HT-29 (cell line): ENCODE measurements around the gene FAHD1. TPM values are rescaled to one million over a fixed set of nuclear protein-coding genes. Genes with fewer than 3 reads are reported as not detected.
"Not testable (repeated sequence)": the region's sequence is repeated elsewhere in the genome, so short reads cannot be mapped to it uniquely, and the experiment has no call there.

Experiments
- DNase-seq: peaks from one replicate; pipeline ENCODE4 v3.0.0-alpha.2; 2015; ENCODE audit warnings: low spot score
- total RNA-seq: library from RNA; depleted of rRNA; stranded (reverse); fragments of >200 nt; shearing (Covaris generic); gene quantifications from 2 replicates; pipeline ENCODE4 v1.2.3, GENCODE V29; 2014

The FAHD1 gene
- total RNA-seq, 1 experiment from 2014 or later: 85.5 TPM

- no peak for DNase-seq
Observed at GRCh38 chr16:1788708-1789100, 38.3 kb upstream of the FAHD1 start.

DNA sequence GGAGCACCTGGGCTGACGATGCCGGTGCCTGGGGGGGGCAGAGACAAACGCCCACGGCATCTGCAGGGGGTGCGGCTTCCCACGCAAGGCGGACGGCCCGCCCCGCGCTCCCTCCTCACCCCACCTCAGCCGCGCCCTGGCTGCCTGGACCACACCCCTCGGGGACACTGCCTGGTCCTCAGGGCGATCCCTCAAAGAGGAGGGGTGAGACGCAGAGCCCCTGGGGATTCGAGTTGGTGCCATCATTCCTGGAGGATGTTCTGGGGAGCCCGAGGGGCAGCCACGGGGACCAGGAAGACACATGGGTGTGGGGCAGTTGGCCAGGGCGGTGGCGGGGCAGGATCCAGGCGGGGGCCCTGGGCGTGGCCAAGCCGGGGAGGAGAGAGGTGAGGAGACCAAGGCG lies 37.4 kb upstream of the FAHD1 start:
- no peak for DNase-seq

DNA sequence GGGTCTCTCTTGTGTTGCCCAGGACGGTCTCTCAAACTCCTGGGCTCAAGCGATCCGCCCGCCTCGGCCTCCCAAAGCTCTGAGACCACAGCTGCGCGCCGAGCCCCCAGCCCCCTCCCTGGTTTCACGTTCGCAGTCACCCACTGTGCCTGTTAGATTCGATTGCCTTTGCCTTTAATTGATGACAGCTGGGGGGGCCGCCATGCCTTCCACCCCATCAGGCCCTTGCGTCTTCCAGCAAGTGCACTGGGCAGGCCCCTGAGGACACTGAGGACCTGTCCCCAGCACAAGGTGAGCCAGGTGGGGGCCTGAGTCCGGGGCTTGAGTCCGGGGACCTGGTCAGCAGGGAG lies 36.8 kb upstream of the FAHD1 start:
- DNase-seq: no peak

DNA sequence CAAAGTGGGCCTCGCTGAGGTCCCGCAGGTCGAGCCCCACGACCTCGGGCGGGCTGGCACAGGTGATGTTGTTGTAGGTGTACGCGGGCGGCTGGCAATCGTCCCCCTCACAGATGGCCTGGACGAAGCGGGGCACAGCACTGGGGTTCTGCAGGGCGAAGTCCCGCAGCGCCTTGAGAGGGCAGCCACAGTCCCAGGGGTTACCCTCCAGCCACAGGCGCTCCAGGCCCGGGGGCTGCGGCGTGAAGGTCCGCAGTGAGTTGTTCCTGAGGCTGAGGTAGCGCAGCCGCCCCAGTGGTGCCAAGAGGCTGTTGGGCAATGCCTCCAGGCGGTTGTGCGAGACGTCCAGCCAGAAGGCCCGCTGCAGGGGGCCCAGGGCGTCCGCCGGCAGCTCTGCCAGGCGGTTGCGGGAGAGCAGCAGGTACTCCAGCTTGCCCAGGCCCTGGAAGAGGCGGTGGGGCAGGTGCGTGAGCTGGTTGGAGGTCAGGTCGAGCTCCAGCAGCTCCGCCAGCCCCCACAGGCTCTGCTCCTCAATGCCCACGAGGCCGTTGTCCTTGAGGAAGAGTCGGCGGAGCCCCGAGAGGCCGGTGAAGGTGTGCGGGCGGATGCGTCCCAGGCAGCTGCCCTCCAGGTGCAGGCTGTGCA lies 36.3 kb upstream of the FAHD1 start:
- no peak for DNase-seq

DNA sequence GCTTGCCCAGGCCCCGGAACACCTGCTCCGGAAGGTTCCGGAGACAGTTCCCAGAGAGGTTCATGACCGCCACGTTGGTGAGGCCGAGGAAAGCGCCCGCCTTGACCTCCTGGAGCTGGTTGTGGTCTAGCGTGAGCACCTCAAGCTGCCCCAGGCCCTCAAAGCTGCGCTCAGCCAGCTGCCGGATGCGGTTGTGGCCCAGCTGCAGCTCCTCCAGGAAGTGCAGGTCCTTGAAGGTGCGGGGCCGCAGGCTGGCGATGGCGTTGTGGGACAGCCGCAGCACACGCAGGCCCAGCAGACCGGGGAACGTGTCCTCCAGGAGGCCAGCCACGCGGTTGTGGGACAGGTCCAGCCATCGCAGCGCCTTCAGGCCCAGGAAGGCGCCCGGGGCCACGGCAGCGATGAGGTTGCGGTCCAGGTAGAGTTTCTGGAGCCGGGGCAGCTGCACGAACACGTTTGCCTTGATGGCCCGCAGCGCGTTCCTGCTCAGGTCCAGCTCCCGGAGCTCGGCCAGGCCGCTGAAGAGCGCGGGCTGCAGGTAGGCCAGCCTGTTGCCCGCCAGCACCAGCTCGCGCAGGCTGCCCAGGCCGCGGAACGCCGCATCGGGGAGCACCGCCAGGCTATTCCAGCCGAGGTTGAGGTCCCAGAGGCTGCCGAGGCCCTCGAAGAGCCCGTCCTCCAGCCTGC lies 35.6 kb upstream of the FAHD1 start:
- DNase-seq: no peak

DNA sequence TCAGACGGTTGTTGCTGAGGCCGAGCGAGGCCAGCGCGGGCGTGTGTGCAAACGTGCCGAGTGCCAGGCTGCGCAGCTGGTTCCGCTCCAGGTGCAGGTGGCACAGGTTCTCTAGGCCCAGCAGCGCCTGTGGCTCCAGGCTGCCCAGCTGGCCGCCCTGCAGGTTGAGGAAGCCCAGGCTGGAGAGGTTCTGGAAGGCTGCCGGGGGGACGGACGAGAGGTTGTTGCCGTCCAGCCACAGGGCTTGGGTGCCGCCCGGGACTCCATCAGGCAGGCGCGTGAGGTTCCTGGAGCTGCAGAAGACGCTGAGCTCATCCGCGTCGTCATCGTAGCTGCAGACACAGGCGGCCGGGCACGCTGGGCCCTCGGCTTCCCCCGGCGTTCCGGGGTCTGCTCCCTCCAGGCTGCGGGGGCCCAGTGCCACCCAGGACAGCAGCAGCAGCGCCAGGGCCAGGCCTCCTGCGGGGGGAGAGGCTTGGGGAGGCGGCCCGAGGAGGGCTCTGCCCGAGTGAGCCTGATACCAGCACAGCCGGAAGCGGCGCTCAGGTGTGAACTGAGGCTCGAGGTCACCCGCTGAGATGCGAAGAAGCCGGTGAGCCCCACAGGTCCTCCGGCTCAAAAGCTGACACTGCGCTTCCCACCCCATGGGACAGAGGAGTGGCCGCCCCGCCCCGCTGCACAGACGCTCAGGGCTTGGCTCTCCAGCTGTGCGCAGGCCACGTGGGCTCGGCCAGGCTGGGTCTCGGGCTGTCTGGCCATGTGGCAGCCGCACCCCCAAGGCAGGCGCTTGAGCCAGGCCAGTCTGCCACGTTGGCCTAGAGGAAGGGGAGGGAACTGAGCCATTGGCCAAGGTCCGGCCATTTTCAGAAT lies 34.8 kb upstream of the FAHD1 start:
- no peak for DNase-seq

GRCh38 chr16:1792836-1793577 lies 34.0 kb upstream of the FAHD1 start:
- no peak for DNase-seq

DNA sequence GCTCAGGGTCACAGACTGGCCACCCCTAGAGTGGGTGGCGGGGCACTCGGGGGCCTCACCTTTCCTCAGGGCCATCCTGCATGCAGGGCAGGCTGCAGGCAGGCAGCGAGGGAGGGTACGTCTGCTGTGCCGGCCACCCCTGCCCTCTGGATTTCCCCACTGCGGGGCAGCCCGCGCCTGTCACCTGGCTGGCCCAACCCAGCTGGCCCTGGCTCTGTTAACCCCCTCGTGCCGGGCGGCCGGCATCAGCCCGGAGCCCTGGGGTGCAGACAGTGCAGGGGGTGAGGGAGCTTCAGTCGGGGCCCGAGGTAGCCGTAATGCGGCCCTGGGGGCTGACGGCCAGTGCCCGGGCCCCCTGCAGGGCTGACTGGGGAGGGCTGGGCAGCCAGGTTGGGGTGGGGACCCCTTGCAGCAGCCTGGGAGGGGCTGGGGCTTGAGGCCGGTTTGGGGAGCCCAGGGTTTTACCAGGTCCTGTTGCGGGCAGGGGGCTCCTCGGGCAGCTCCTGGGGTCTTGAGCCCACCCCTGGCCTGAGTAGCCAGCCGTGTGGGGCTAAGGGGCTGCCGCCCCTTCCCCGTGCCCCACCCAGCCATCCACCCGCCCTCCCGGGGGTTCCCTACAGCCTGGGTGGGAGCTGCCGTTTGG lies 33.3 kb upstream of the FAHD1 start, which contains the start of gene IGFALS:
Gene IGFALS (minus strand): TSS at position 128 of the 643 bp plus-strand sequence. CDS start 53 bp downstream, at position 75.
- no peak for DNase-seq

- no peak for DNase-seq
Observed at GRCh38 chr16:1794221-1794871, 32.7 kb upstream of the FAHD1 start.

- no peak for DNase-seq
Observed at GRCh38 chr16:1794908-1795666, 31.9 kb upstream of the FAHD1 start.

- not testable (repeated sequence) for DNase-seq
Observed at GRCh38 chr16:1799263-1799662, 27.7 kb upstream of the FAHD1 start.

DNA sequence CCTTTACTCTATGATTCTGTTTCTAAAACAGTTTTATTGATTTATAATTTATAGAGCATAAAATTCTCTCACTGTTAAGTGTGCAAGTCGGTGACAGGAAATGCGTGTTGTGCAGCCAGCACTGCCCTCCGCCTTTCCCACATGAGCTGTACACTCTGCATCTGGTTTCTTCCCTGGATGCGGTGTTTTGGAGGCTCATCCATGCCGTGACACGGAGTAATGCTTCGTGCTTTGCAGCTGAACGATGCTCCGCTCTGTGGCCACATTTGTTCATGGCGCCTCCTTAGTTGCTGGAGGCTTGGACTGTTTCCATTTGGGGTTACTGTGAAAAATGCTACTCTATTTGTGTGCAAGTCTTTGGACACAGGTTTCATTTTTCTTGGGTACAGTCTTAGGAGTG lies 26.3 kb upstream of the FAHD1 start:
- DNase-seq: no peak

GRCh38 chr16:1807626-1808025 lies 19.4 kb upstream of the FAHD1 start:
- DNase-seq: no peak

DNA sequence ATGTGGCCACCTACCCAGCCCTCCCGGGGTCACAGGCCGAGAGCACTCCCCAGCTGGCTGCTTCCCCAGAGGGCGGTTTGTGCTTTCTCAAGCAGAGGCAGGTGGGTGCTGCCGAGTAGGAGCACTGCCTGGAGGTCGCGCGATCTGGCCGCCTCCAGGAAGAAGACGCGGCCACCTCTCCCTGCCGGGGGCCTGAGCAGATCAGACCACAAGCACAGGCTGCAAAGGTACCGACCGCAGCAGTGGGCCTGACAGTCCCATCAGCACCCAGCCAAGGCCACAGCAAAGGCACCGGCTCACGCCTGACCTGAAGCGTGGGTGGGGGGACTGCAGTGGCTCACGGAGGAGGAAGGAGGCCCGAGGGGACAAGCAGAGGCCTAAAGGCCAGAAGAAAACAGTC lies 18.3 kb upstream of the FAHD1 start:
- DNase-seq: no peak

GRCh38 chr16:1809281-1809801 lies 17.7 kb upstream of the FAHD1 start:
- peak; percentile 4 for DNase-seq

- no peak for DNase-seq
Observed at GRCh38 chr16:1810106-1810505, 16.9 kb upstream of the FAHD1 start.

DNA sequence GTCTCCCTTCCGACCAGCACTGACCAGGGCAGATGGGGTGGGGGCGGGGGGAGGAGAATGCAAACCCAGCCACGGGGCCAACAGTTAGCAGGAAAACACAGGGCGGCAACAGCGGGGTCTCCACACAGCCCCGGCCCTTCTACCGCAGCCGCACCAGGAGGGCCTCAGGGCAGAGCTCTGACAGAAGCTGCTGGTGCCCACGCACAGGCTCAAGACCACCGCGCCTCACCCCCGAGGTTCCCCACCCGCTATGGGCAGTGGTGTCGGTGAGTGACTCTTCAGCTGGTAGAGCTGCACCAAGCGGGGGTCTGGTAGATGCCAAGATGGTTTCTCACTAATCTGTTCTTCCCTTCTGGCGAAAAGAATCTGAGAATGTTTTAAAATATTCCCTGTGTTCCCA lies 16.5 kb upstream of the FAHD1 start:
- DNase-seq: no peak

GRCh38 chr16:1812732-1813163 lies 14.3 kb upstream of the FAHD1 start:
- peak; percentile 75 for DNase-seq

DNA sequence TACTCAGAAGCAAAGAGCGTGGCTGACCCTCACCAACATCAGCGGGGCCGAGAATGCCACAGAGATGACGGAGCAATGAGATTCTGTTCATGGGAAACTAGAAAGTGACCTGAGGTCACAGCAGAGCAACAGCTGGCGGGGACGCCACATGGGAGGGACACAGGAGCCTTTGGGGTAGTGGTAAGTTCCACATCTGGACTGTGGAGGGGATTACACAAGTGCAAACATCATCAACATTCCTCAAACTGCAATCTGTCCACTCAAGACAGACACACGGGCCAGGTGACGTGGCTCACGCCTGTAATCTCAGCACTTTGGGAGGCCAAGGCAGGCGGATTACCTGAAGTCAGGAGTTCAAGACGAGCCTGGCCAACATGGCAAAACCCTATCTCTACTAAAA lies 11.5 kb upstream of the FAHD1 start:
- DNase-seq: no peak
